ENCODE data around the gene CNOT10.

DNA sequence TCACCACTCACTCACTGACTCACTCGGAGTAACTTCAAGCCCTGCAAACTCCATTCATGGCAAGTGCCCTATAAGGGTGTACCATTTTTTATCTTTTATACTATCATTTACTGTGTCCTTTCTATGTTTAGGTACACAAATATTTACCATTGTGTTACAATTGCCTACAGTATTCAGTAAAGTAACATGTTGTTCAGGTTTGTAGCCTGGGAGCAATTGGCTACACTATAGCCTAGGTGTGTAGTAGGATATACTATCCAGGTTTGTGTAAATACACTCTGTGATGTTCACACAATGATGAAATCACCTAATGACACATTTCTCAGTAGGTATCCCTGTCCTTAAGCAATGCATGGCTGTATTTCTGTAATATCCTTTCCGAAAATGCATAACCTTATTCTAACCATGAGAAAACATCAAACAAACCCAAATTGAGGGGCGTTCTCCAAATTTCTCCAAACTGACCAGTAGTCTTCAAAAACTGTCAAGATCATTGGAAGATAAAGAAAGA is 17.9 kb upstream of the CNOT10 start:
- TF ChIP-seq, protein P1, sequence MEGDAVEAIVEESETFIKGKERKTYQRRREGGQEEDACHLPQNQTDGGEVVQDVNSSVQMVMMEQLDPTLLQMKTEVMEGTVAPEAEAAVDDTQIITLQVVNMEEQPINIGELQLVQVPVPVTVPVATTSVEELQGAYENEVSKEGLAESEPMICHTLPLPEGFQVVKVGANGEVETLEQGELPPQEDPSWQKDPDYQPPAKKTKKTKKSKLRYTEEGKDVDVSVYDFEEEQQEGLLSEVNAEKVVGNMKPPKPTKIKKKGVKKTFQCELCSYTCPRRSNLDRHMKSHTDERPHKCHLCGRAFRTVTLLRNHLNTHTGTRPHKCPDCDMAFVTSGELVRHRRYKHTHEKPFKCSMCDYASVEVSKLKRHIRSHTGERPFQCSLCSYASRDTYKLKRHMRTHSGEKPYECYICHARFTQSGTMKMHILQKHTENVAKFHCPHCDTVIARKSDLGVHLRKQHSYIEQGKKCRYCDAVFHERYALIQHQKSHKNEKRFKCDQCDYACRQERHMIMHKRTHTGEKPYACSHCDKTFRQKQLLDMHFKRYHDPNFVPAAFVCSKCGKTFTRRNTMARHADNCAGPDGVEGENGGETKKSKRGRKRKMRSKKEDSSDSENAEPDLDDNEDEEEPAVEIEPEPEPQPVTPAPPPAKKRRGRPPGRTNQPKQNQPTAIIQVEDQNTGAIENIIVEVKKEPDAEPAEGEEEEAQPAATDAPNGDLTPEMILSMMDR (IDR thresholded peaks at IDR 0.05): no peak
- TF ChIP-seq POLR2A (IDR thresholded peaks at IDR 0.05): no peak
